PFSK-1 (cell line): ENCODE data around the gene DNM3.

Experiments used
- SIN3A ChIP-seq: IDR thresholded peaks from 2 replicates; pipeline ENCODE4 v1.6.1; 2012; ENCODE audit warnings: mild to moderate bottlenecking, low read length, moderate library complexity, borderline replicate concordance; ENCODE audit not compliant: insufficient read depth
- TAF1 ChIP-seq: IDR thresholded peaks from 2 replicates; pipeline ENCODE4 v1.6.1; 2012; ENCODE audit warnings: low read length, control low read depth, borderline replicate concordance; ENCODE audit not compliant: insufficient read depth

DNA sequence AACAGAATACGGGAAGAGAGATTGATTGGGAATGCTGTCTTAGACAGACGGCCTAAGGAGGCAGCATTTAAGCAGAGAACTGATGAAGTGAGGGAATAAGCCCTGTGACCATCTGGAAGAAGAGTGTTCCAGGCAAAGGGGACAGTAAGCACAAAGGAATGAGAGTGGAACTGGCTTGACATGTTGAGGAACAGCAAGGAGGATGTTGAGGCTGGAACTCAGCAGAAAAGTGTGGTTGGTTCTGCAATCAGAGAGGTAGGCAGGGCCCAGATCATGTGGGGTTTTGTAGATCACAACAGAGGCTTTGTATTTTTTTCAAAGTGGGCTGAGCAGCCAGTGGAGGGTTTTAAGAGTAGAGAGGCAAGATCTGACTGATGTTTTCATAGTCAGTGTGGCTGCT is 157.4 kb downstream of the DNM3 start:
- TF ChIP-seq TAF1 (no peak), SIN3A (no peak)
